ENCODE results near the gene KLHL26. TPM values are rescaled to one million over a fixed set of nuclear protein-coding genes. Genes with fewer than 3 reads are reported as not detected.

Gene KLHL26
- polyA plus RNA-seq, 1 donor from 2014 or later = 4.7 TPM

DNA sequence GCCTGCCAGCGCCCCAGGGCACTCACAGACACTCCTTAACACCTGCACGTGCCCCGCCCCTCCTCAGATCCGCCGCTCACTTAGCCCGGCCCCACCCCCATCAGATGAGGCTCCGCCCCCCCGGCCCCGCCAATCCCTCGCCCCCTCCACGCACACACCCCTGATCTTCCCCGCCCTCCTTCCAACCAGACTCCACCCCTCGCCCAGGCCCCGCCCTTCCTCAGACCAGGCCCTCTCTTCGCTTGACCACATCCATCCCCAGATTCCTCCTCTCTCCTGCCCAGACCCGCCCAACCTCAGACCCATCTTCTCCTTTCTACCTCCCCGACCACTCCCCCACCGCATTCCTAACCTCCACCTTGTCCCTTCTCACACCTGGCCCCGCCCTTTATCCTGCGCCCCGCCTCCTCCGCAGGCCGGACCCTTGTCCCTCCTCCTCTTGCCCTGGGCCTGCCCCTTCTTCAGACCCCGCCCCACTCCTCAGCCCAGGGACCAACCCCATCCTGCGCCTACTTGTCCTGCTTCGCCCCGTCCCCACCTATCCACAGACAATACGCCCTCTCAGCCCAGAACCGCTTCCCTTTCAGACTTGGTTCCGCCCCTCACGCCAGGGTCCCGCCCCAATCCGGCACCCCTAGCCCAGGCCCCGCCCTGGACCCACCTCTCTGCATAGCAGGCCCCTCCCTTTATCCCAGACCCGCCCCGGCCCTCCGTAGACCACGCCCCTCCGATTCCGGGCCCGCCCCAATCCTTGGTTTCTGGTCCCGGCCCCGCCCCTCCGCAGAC, 452 bp upstream of the KLHL26 start:
- Histone ChIP-seq H3K27ac (ENCODE audit: low read length) (peak overlapping the region; percentile 80), H2AFZ (ENCODE audit: low read depth, low read length) (peak overlapping the region; percentile 99), H3F3A (ENCODE audit: insufficient read depth, low read length, poor library complexity, severe bottlenecking) (no peaks in the 10 kb centered on the region), H3K79me2 (replicated peaks; ENCODE audit: insufficient read depth, low read length) (no peaks in the 10 kb centered on the region), H3K9me3 (ENCODE audit: low read length) (no peaks in the 10 kb centered on the region), H3K9me2 (ENCODE audit: insufficient read depth, low read length) (no peaks in the 10 kb centered on the region), H3K36me3 (ENCODE audit: insufficient read depth, low read length) (no peaks in the 10 kb centered on the region), H3K27me3 (ENCODE audit: insufficient read depth, low read depth, low read length) (no peaks in the 10 kb centered on the region), H3K9ac (ENCODE audit: low read length) (peak overlapping the region; percentile 83), H4K20me1 (ENCODE audit: insufficient read depth) (no peaks in the 10 kb centered on the region), H3K4me3 (ENCODE audit: low read length) (peak overlapping the region; percentile 90), H3K4me2 (ENCODE audit: low read length) (peak overlapping the region; percentile 70)
- TF ChIP-seq, protein P1, sequence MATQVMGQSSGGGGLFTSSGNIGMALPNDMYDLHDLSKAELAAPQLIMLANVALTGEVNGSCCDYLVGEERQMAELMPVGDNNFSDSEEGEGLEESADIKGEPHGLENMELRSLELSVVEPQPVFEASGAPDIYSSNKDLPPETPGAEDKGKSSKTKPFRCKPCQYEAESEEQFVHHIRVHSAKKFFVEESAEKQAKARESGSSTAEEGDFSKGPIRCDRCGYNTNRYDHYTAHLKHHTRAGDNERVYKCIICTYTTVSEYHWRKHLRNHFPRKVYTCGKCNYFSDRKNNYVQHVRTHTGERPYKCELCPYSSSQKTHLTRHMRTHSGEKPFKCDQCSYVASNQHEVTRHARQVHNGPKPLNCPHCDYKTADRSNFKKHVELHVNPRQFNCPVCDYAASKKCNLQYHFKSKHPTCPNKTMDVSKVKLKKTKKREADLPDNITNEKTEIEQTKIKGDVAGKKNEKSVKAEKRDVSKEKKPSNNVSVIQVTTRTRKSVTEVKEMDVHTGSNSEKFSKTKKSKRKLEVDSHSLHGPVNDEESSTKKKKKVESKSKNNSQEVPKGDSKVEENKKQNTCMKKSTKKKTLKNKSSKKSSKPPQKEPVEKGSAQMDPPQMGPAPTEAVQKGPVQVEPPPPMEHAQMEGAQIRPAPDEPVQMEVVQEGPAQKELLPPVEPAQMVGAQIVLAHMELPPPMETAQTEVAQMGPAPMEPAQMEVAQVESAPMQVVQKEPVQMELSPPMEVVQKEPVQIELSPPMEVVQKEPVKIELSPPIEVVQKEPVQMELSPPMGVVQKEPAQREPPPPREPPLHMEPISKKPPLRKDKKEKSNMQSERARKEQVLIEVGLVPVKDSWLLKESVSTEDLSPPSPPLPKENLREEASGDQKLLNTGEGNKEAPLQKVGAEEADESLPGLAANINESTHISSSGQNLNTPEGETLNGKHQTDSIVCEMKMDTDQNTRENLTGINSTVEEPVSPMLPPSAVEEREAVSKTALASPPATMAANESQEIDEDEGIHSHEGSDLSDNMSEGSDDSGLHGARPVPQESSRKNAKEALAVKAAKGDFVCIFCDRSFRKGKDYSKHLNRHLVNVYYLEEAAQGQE (IDR thresholded peaks at IDR 0.05; ENCODE audit: borderline replicate concordance) = no peak
- TF ChIP-seq EZH2 (IDR thresholded peaks at IDR 0.05; ENCODE audit: borderline replicate concordance, insufficient read depth, low read length, poor library complexity, severe bottlenecking) = no peak
- no peak for TF ChIP-seq SMC3 (conservative IDR thresholded peaks at IDR 0.05; ENCODE audit: poor library complexity)
- TF ChIP-seq POLR2AphosphoS5 (IDR thresholded peaks at IDR 0.05) = no peak
- no peak for TF ChIP-seq RAD21 (conservative IDR thresholded peaks at IDR 0.05)
- TF ChIP-seq, protein P2, sequence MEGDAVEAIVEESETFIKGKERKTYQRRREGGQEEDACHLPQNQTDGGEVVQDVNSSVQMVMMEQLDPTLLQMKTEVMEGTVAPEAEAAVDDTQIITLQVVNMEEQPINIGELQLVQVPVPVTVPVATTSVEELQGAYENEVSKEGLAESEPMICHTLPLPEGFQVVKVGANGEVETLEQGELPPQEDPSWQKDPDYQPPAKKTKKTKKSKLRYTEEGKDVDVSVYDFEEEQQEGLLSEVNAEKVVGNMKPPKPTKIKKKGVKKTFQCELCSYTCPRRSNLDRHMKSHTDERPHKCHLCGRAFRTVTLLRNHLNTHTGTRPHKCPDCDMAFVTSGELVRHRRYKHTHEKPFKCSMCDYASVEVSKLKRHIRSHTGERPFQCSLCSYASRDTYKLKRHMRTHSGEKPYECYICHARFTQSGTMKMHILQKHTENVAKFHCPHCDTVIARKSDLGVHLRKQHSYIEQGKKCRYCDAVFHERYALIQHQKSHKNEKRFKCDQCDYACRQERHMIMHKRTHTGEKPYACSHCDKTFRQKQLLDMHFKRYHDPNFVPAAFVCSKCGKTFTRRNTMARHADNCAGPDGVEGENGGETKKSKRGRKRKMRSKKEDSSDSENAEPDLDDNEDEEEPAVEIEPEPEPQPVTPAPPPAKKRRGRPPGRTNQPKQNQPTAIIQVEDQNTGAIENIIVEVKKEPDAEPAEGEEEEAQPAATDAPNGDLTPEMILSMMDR (IDR thresholded peaks at IDR 0.05; ENCODE audit: poor library complexity, severe bottlenecking) = no peak
- no peak for TF ChIP-seq TAF1 (IDR thresholded peaks at IDR 0.05; ENCODE audit: low read depth)
- no peak for TF ChIP-seq MXI1 (conservative IDR thresholded peaks at IDR 0.05; ENCODE audit: poor library complexity, severe bottlenecking)

DNA sequence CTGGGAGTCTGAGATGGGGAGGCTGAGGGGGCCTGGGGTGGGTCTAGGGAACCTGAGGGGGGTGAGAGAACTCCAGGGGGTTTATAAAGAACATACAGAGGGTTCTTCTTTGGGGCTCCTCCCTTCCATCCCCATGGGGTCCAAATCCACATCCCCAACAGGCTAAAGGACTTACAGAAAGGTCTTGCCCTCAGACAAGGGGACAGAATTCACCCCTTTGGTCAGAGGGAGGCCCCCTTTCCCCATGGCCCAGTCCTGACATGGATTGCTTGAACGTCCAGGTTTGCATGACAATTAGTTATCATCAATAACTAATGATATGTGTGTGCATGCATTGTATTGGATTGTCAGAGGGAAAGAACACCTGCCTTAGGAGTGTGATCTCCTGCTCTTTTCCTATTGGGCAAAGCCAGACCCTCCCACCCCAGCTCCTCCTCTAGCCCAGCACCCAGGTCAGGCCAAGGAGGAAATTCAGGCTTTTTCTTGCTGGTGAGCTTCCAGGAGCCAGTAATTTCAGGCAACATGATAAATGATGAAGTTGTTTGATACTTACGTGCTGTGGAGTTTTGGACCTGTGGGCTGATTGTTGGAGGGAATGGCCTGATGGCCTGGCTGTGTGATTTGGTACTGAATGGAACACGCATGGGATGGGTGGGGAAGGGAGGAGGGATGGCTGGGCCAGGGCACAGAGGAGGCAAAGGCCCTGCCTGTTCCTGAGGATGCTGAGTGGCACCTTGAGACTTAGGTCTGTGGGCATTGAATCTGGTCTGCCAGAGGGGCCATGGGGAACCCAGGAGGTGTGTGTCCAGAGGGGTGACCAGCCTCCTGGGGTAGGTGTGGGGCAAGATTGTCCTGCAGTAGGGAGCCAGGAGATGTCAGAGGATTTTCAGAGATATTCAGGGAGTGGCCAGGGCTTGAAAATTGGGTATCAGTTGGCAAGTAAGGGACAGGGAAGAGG, 1.1 kb downstream of the KLHL26 start:
- H3K9me2 ChIP-seq (ENCODE audit: insufficient read depth, low read length) = no peaks in the 10 kb centered on the region
- no peaks in the 10 kb centered on the region for H3K36me3 ChIP-seq (ENCODE audit: insufficient read depth, low read length)
- TF ChIP-seq SMC3 (conservative IDR thresholded peaks at IDR 0.05; ENCODE audit: poor library complexity) = no peak
- TF ChIP-seq EP300 (conservative IDR thresholded peaks at IDR 0.05; ENCODE audit: poor library complexity, severe bottlenecking) = no peak
- no peak for TF ChIP-seq TAF1 (IDR thresholded peaks at IDR 0.05; ENCODE audit: low read depth)
- no peak for TF ChIP-seq MXI1 (conservative IDR thresholded peaks at IDR 0.05; ENCODE audit: poor library complexity, severe bottlenecking)
- TF ChIP-seq, protein P2 (IDR thresholded peaks at IDR 0.05; ENCODE audit: poor library complexity, severe bottlenecking) = no peak
- no peak for TF ChIP-seq POLR2AphosphoS5 (IDR thresholded peaks at IDR 0.05)
- TF ChIP-seq RAD21 (conservative IDR thresholded peaks at IDR 0.05) = no peak
- TF ChIP-seq, protein P1 (IDR thresholded peaks at IDR 0.05; ENCODE audit: borderline replicate concordance) = no peak
- TF ChIP-seq EZH2 (IDR thresholded peaks at IDR 0.05; ENCODE audit: borderline replicate concordance, insufficient read depth, low read length, poor library complexity, severe bottlenecking) = no peak
- peak overlapping the region; percentile 70 for H3K27ac ChIP-seq (ENCODE audit: low read length)
- H3K27me3 ChIP-seq (ENCODE audit: insufficient read depth, low read depth, low read length) = no peaks in the 10 kb centered on the region
- H3K9ac ChIP-seq (ENCODE audit: low read length) = peak overlapping the region; percentile 83
- no peaks in the 10 kb centered on the region for H3K9me3 ChIP-seq (ENCODE audit: low read length)
- no peak overlapping the region for H2AFZ ChIP-seq (ENCODE audit: low read depth, low read length)
- no peaks in the 10 kb centered on the region for H3F3A ChIP-seq (ENCODE audit: insufficient read depth, low read length, poor library complexity, severe bottlenecking)
- peaks cover 4% of the 10 kb centered on the region for H3K79me2 ChIP-seq (replicated peaks; ENCODE audit: insufficient read depth, low read length)
- H3K4me3 ChIP-seq (ENCODE audit: low read length) = peak overlapping the region; percentile 90
- no peaks in the 10 kb centered on the region for H4K20me1 ChIP-seq (ENCODE audit: insufficient read depth)
- peak overlapping the region; percentile 48 for H3K4me2 ChIP-seq (ENCODE audit: low read length)

Measured in neural cell (in vitro differentiated cells).